GM19239 (cell line): ENCODE data around the gene NOD1.

Source experiments
- DNase-seq: peaks from one replicate; pipeline ENCODE4 v3.0.0; 2011; ENCODE audit warnings: low spot score; ENCODE audit not compliant: insufficient read length
- FAIRE-seq: peaks from 2 replicates; lab custom pipeline; 2011; peaks lifted over from hg19 to GRCh38; lab: Jason Lieb, UNC

NOD1 gene

DNA sequence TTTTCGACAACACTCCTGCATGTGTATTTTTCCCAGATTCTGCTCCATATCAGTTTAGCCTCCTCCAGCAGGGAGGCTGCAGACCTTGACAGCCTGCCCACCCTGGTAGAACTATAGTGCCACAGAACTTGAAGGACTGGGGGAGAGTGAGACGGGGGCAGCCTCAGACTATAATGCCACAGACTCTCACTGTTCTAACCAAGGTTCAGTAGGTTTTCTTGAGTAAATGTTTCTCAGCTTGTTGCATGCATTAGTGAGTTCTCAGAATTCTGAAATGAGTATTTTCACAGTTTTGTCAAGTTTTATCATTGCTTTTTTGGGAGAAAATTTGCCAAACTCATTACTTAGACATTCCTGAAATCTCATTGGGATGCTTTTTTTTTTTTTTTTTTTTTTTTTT is 98.3 kb downstream of the NOD1 start:
- FAIRE-seq = no peak

DNA sequence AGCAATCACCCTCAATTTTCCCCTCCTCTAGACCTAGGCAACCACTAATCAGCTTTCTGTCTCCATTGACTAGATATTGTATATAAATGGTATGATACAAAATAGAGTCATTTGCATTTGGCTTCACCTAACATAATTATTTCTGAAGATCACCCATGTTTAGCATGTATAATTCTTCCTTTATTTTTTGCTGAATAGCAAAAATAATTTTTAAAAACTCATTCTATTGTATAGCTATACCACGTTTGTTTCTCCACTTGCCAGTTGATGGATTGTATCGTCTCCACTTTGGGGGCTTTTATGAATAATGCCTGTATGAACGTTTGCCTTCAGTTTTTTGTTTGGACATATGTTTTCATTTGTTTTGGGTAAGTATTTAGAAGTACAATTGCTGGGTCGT is 98.8 kb downstream of the NOD1 start:
- FAIRE-seq (no peak), DNase-seq (no peak)

More for the DNA sequence above, 98.3 kb downstream of the NOD1 start:
- DNase-seq = no peak

DNA sequence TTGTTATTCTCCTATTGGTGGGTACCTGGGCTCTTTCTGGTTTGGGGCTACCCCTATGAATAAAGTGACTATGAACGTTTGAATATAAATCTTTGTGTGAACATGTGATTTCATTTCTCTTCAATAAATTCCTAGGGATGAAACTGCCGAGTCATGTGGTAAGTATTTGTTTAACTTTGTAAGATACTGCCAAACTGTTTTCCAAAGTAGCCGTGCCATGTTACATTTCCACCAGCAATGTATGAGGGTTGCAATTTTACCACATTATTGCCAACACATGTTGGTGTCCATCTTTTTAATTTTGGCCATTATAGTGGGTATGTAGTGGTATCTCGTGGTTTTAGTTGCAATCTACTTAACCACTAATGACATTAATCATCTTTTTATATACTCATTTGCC is 99.5 kb downstream of the NOD1 start:
- FAIRE-seq = no peak

GRCh38 chr7:30378275-30378674 is 100.3 kb downstream of the NOD1 start:
- FAIRE-seq = no peak

More for the DNA sequence above, 99.5 kb downstream of the NOD1 start:
- DNase-seq = no peak

More at GRCh38 chr7:30378275-30378674, 100.3 kb downstream of the NOD1 start:
- DNase-seq = no peak
